Heart right ventricle (tissue), 16 donors: ENCODE data around the gene SH3RF1. TPM values are rescaled to one million over a fixed set of nuclear protein-coding genes. Genes with fewer than 3 reads are reported as not detected.
A peak's percentile ranks its signal among the peaks of the same experiment; 100 is the strongest.

Experiments
- ATAC-seq, 8 donors: fragments of 200-7000 bp; cut with Tn5 transposase; one replicate each; pipeline ENCODE4 v1.9.1; 2020; ENCODE audit warnings: mild to moderate bottlenecking in 8 of 8, moderate library complexity in 8 of 8, moderate number of reproducible peaks in 1 of 8
- DNase-seq, 2 donors: peaks; one replicate each; pipeline ENCODE4 v3.0.0-alpha.2; 2020
- H3K27ac ChIP-seq, 10 donors: fragments of 200-600 bp; sonication (generic) in 2 of 10; one replicate each; pipeline versions ENCODE4 v1.5.0 to v1.8.0; 2020 to 2022; ENCODE audit warnings: mild to moderate bottlenecking in 3 of 10
- H3K27me3 ChIP-seq, 7 donors: fragments of 200-600 bp; one replicate each; pipeline ENCODE4 v1.8.0; 2021 to 2022; ENCODE audit warnings: mild to moderate bottlenecking in 2 of 7
- H3K36me3 ChIP-seq, 9 donors: fragments of 200-600 bp; sonication (generic) in 1 of 9; one replicate each; pipeline versions ENCODE4 v1.5.0 to v1.8.0; 2020 to 2022; ENCODE audit warnings: mild to moderate bottlenecking in 2 of 9
- H3K4me1 ChIP-seq, 9 donors: fragments of 200-600 bp; sonication (generic) in 1 of 9; one replicate each; pipeline versions ENCODE4 v1.5.0 to v1.8.0; 2020 to 2022; ENCODE audit warnings: mild to moderate bottlenecking in 4 of 9
- H3K4me3 ChIP-seq, 10 donors: fragments of 200-600 bp; sonication (generic) in 2 of 10; one replicate each; pipeline versions ENCODE4 v1.5.0 to v1.8.0; 2020 to 2022; ENCODE audit warnings: mild to moderate bottlenecking in 7 of 10, moderate library complexity in 2 of 10
- H3K9me3 ChIP-seq, 11 donors: fragments of 200-600 bp in 10 of 11; sonication (generic) in 2 of 11; one replicate each; pipeline versions ENCODE4 v1.5.0 to v1.8.0; 2013 to 2022; ENCODE audit warnings: mild to moderate bottlenecking in 2 of 11, control low read depth in 1 of 11, moderate library complexity in 1 of 11
- CTCF ChIP-seq, 9 donors: fragments of 200-600 bp; sonication (generic) in 2 of 9; IDR thresholded peaks; one replicate each; pipeline versions ENCODE4 v1.5.0 to v1.8.0; 2021 to 2022; ENCODE audit warnings: antibody characterized with exemption in 9 of 9, mild to moderate bottlenecking in 5 of 9, moderate library complexity in 1 of 9
- WGBS, 2 donors: extraction: QIAGEN DNeasy Blood & Tissue Kit; methylation state at CpG; one replicate each; pipeline ENCODE4 v1.1.7; 2013; ENCODE audit warnings: inconsistent platforms in 1 of 2; 5-methylcytosine and 5-hydroxymethylcytosine counted together
- intact Hi-C, 10 donors: fragments of 100-400 bp; cut with DNase I; formaldehyde crosslinking; loops; one replicate each; pipeline versions ENCODE4 v1.11.1 to v1.14.2; 2022
- polyA plus RNA-seq, 2 donors: library from polyadenylated mRNA; stranded (reverse); fragments of 200-250 nt; gene quantifications; one replicate each; pipeline ENCODE4 v1.2.3, GENCODE V29; 2013
- total RNA-seq, 10 donors: library from RNA; stranded (reverse); fragmentation: NEBNext Ultra II Directional in 3 of 10; extraction: Animal tissue kit (Norgen Biotek cat#: 25700) in 3 of 10; gene quantifications; one replicate each; pipeline versions ENCODE4 v1.2.1 to v1.2.4, GENCODE V29; 2021 to 2023
- donor health status: Arrhythmogenic right ventricular cardiomyopathy.
- donor health status: ischemic (EF 13 %, LVEDD 7.1; RV severe dilation, severe dysfunction).
- donor health status: healthy with polysubstance abuse.
- donor health status: DM: no; HTN: yes; CAD: no.
- donor health status: DM: no; HTN: no; CAD: no.
- donor health status: ischemic (EF 25% LVEDD 6.9; RV normal size, moderate dysfunction).
- donor health status: ischemic (EF 25% LVEDD 5.7; RV mildly dilated, moderate dysfunction).
- donor health status: healthy.
- donor health status: DM: yes; HTN: yes; CAD: no.
- donor health status: Ischemic cardiomyopathy.
- donor health status: ischemic (EF 35%, LVEDD 5.7; RV mildly dilated, moderate dysfunction).
- donor health status: nonischemic (EF 11% LVEDD 7.7; RV severe dilation, severe dysfunction).
- donor health status: DM: yes; HTN: yes; CAD: no.
- donor health status: PGD.
- donor health status: ischemic (EF 29% LVEDD 5.4; RV normal size, mild dysfunction).
- donor health status: nonischemic (EF 23%, LVEDD 6.1; RV moderate dilation, normal function).

SH3RF1 gene
- total and polyA plus RNA-seq, 12 donors, result 2.6 to 11.7 (median 8.9) TPM

- DNase-seq (no peak), ATAC-seq (no peak)
- no peak overlapping the region for H3K4me3 ChIP-seq
- no peaks in the 10 kb centered on the region for H3K36me3 ChIP-seq
- H3K9me3 ChIP-seq, result no peaks in the 10 kb centered on the region
- 90 to 91% methylated on average over 8 of the region's 8 CpGs for WGBS, 2 donors
- no peaks in the 10 kb centered on the region for H3K27me3 ChIP-seq
- TF ChIP-seq CTCF (IDR thresholded peaks at IDR 0.05), result peak in 1 of 9 donors; percentile 22
- intact Hi-C loops, result no loop called here
- H3K4me1 ChIP-seq, result peaks cover under 1 to 29% (median 23%) of the 10 kb centered on the region in 9 donors
- peak overlapping the region in 1 of 10 donors; percentile 3 for H3K27ac ChIP-seq
Observed at GRCh38 chr4:169068423-169068822, 202.3 kb downstream of the SH3RF1 start.

DNA sequence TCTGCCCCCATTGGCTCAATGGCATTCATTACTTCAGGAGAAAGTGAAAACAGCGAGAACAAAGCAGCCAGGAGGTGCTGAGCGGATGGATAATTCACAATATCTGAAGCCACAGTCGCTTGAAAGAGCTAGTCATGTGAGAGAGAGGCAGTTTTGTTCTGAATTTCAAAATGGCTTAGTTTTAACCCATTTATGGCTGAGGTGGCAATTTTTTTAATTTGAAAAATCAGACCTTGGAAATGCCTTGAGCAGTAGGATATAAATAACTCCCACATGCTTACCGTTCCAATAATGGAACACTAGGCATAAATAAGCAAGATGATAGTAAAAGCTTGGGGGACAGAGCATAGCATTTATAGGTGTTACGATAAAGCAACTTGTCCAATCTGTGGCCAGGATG lies 203.8 kb downstream of the SH3RF1 start:
- H3K4me1 ChIP-seq, result peaks cover 9 to 42% (median 35%) of the 10 kb centered on the region in 9 donors
- DNase-seq (no peak), ATAC-seq (no peak)
- no peaks in the 10 kb centered on the region for H3K27me3 ChIP-seq
- no peak for TF ChIP-seq CTCF (IDR thresholded peaks at IDR 0.05)
- 96% methylated on average over 5 of the region's 5 CpGs for WGBS, 2 donors
- intact Hi-C loops, result no loop called here
- no peak overlapping the region for H3K27ac ChIP-seq
- H3K36me3 ChIP-seq, result no peaks in the 10 kb centered on the region
- no peak overlapping the region for H3K4me3 ChIP-seq
- no peaks in the 10 kb centered on the region for H3K9me3 ChIP-seq

GRCh38 chr4:169064296-169064695 lies 206.5 kb downstream of the SH3RF1 start:
- TF ChIP-seq CTCF (IDR thresholded peaks at IDR 0.05), result no peak
- WGBS, 2 donors, result 67 to 82% methylated on average over 2 of the region's 2 CpGs
- H3K4me3 ChIP-seq, result no peak overlapping the region
- no peaks in the 10 kb centered on the region for H3K27me3 ChIP-seq
- ATAC-seq, result no peak
- DNase-seq, result no peak
- intact Hi-C loops, result loop anchor here in 1 of 10 donors (5.0 kb wide), 1 partner anchor 208 kb away; the partner anchor contains the start of gene SH3RF1
- H3K9me3 ChIP-seq, result no peaks in the 10 kb centered on the region
- H3K27ac ChIP-seq, result peak overlapping the region in 1 of 10 donors; percentile 89
- H3K4me1 ChIP-seq, result peaks cover 18 to 50% (median 40%) of the 10 kb centered on the region in 9 donors
- no peaks in the 10 kb centered on the region for H3K36me3 ChIP-seq

DNA sequence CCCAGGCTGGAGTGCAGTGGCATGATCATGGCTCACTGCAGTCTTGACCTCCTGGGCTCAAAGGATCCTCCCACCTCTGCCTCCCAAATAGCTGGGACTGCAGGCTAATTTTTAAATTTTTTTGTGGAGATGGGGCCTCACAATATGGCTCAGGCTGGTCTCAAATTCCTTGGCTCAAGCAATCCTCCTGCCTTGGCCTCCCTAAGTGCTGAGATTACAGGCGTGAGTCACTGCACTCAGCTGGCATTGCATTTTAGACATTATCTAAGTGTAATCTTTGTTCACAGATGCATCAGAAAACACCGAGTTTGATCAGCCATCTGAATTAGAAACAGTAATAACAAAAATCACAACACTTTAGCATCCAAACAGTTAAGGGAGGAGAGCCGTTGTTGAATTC lies 207.3 kb downstream of the SH3RF1 start:
- Histone ChIP-seq H3K27me3 (no peaks in the 10 kb centered on the region), H3K4me1 (peaks cover 18 to 57% (median 43%) of the 10 kb centered on the region in 9 donors), H3K4me3 (no peak overlapping the region), H3K36me3 (no peaks in the 10 kb centered on the region), H3K27ac (peak overlapping the region in 9 of 10 donors; percentile 0 to 89 (median 60)), H3K9me3 (no peaks in the 10 kb centered on the region)
- DNase-seq (no peak), ATAC-seq (no peak)
- intact Hi-C loops, result loop anchor here in 1 of 10 donors (5.0 kb wide), 1 partner anchor 209 kb away; the partner anchor contains the start of gene SH3RF1
- no peak for TF ChIP-seq CTCF (IDR thresholded peaks at IDR 0.05)
- WGBS, 2 donors, result 83 to 84% methylated on average over 3 of the region's 3 CpGs
